PC-3 (cell line): ENCODE data around the gene C6orf62. TPM values are rescaled to one million over a fixed set of nuclear protein-coding genes. Genes with fewer than 3 reads are reported as not detected.
"Not testable (repeated sequence)": the region's sequence is repeated elsewhere in the genome, so short reads cannot be mapped to it uniquely, and the experiment has no call there.

Experiments
- ATAC-seq: fragments of 200-7000 bp; cut with Tn5 transposase; 2 replicates; pipeline ENCODE4 v1.9.1; 2020; ENCODE audit warnings: mild to moderate bottlenecking, moderate library complexity
- BruUV-seq: library from RNA; stranded (reverse); fragments of 400-500 nt; replicated peaks from 2 replicates; lab custom pipeline; 2021; lab: Mats Ljungman, UMichigan
- CTCF ChIA-PET: fragments of 300-600 bp; sonication (Branson Sonifier 250); formaldehyde crosslinking; loops from one replicate; lab custom pipeline; 2022; ENCODE audit warnings: antibody characterized with exemption; lab: Charles Lee
- POLR2A ChIA-PET: fragments of 300-600 bp; sonication (Branson Sonifier 250); formaldehyde crosslinking; loops from one replicate; lab custom pipeline; 2022; ENCODE audit warnings: antibody characterized with exemption; ENCODE audit not compliant: unreplicated experiment; lab: Charles Lee
- DNase-seq: peaks from one replicate; pipeline ENCODE4 v3.0.0-alpha.2; 2015
- H2AFZ ChIP-seq: fragments of 300-600 bp; sonication (generic); 2 replicates; pipeline ENCODE4 v1.6.0; 2016; ENCODE audit warnings: antibody characterized with exemption, low read length
- H3F3A ChIP-seq: fragments of 300-600 bp; sonication (generic); one replicate; pipeline ENCODE4 v1.6.0; 2017; ENCODE audit warnings: antibody characterized with exemption, low read length, control low read depth, mild to moderate bottlenecking; ENCODE audit not compliant: unreplicated experiment
- H3K27ac ChIP-seq: fragments of 300-600 bp; sonication (generic); 2 replicates; pipeline ENCODE4 v1.5.1; 2016; ENCODE audit warnings: mild to moderate bottlenecking, low read length
- H3K27me3 ChIP-seq: fragments of 300-600 bp; sonication (generic); 2 replicates; pipeline ENCODE4 v1.6.1; 2016; ENCODE audit warnings: low read length, mixed read lengths
- H3K36me3 ChIP-seq: fragments of 300-600 bp; sonication (generic); 2 replicates; pipeline ENCODE4 v1.6.1; 2016; ENCODE audit warnings: low read depth, mixed run types, low read length, mixed read lengths
- H3K4me1 ChIP-seq: fragments of 300-600 bp; sonication (generic); 2 replicates; pipeline ENCODE4 v1.5.1; 2016; ENCODE audit warnings: low read length; ENCODE audit not compliant: insufficient read depth
- H3K4me2 ChIP-seq: fragments of 300-600 bp; sonication (generic); 2 replicates; pipeline ENCODE4 v1.6.0; 2016; ENCODE audit warnings: low read length
- H3K4me3 ChIP-seq: fragments of 300-600 bp; sonication (generic); 2 replicates; pipeline ENCODE4 v1.5.1; 2016; ENCODE audit warnings: mild to moderate bottlenecking, low read length, mixed read lengths
- H3K79me2 ChIP-seq: fragments of 300-600 bp; sonication (generic); 2 replicates; pipeline ENCODE4 v1.6.1; 2017; ENCODE audit warnings: low read length, mixed read lengths
- H3K9ac ChIP-seq: fragments of 300-600 bp; sonication (generic); 2 replicates; pipeline ENCODE4 v1.6.0; 2016; ENCODE audit warnings: mild to moderate bottlenecking, low read length
- H3K9me2 ChIP-seq: fragments of 300-600 bp; sonication (generic); replicated peaks from 2 replicates; pipeline ENCODE4 v1.6.1; 2016; ENCODE audit warnings: mixed run types, low read length, mixed read lengths
- H3K9me3 ChIP-seq: fragments of 300-600 bp; sonication (generic); 2 replicates; pipeline ENCODE4 v1.6.1; 2016; ENCODE audit warnings: low read length, mixed read lengths
- H4K20me1 ChIP-seq: fragments of 300-600 bp; sonication (generic); 2 replicates; pipeline ENCODE4 v1.6.1; 2016; ENCODE audit warnings: low read length, mixed read lengths
- EZH2 ChIP-seq: fragments of 300-600 bp; sonication (generic); IDR thresholded peaks from one replicate; pipeline ENCODE4 v1.6.1; 2017; ENCODE audit warnings: antibody characterized with exemption, mild to moderate bottlenecking, low read length; ENCODE audit not compliant: unreplicated experiment
- EZH2phosphoT487 ChIP-seq: fragments of 300-600 bp; sonication (generic); IDR thresholded peaks from 2 replicates; pipeline ENCODE4 v1.6.1; 2018; ENCODE audit warnings: mild to moderate bottlenecking, antibody characterized with exemption, low read length, borderline replicate concordance
- intact Hi-C: fragments of 100-400 bp; cut with micrococcal nuclease; formaldehyde crosslinking; loops from 2 replicates; pipeline ENCODE4 v1.9.0; 2023
- total RNA-seq: library from RNA; depleted of rRNA; stranded (reverse); fragments of >200 nt; gene quantifications from 2 replicates; pipeline ENCODE4 v1.2.3, GENCODE V29; 2014
- TF ChIP-seq, protein P1 (sequence below): fragments of 300-600 bp; sonication (generic); conservative IDR thresholded peaks from 2 replicates; pipeline ENCODE4 v1.5.1; 2017; ENCODE audit warnings: antibody characterized with exemption, low read depth, mild to moderate bottlenecking, low read length

Gene C6orf62
- total RNA-seq, 1 experiment from 2014 or later = 81.8 TPM

DNA sequence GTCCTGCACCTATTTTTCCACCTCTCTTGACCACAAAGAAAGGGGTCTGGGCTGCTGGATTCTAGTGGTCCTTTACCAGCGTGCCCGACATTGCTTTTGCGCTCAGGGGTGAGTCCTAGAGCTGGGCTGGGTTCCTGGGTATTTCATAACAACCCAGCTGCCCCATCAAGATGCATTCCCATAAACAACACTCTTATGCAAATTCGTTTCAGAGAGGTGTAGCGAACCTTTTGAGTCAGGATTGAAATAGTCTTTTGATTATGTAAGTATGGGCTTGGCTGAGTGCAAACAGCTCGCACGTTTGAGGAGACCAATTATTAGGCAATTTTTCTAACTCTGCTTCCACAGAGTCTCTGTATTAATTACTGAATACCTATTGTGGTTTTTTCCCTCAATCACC, 38.4 kb downstream of the C6orf62 start:
- no TSS peak for BruUV-seq
- POLR2A ChIA-PET = no interaction called here

GRCh38 chr6:24678792-24679352, 40.1 kb downstream of the C6orf62 start:
- H3K9ac ChIP-seq, CTCF ChIA-PET, H3K27ac ChIP-seq, H3K4me3 ChIP-seq, H3K36me3 ChIP-seq, H4K20me1 ChIP-seq, H3F3A ChIP-seq, POLR2A ChIA-PET, H3K79me2 ChIP-seq, H3K4me2 ChIP-seq, intact Hi-C loops, DNase-seq, H3K27me3 ChIP-seq, BruUV-seq, H3K9me3 ChIP-seq, H2AFZ ChIP-seq, H3K9me2 ChIP-seq, H3K4me1 ChIP-seq, ATAC-seq: not testable (repeated sequence)

More for the DNA sequence above, 38.4 kb downstream of the C6orf62 start:
- no peak overlapping the region for H3K9ac ChIP-seq
- H3K27me3 ChIP-seq = no peaks in the 10 kb centered on the region
- no peaks in the 10 kb centered on the region for H3F3A ChIP-seq
- no peaks in the 10 kb centered on the region for H4K20me1 ChIP-seq
- H3K79me2 ChIP-seq = no peaks in the 10 kb centered on the region
- no peak for ATAC-seq
- H3K36me3 ChIP-seq = no peaks in the 10 kb centered on the region
- TF ChIP-seq, protein P1, sequence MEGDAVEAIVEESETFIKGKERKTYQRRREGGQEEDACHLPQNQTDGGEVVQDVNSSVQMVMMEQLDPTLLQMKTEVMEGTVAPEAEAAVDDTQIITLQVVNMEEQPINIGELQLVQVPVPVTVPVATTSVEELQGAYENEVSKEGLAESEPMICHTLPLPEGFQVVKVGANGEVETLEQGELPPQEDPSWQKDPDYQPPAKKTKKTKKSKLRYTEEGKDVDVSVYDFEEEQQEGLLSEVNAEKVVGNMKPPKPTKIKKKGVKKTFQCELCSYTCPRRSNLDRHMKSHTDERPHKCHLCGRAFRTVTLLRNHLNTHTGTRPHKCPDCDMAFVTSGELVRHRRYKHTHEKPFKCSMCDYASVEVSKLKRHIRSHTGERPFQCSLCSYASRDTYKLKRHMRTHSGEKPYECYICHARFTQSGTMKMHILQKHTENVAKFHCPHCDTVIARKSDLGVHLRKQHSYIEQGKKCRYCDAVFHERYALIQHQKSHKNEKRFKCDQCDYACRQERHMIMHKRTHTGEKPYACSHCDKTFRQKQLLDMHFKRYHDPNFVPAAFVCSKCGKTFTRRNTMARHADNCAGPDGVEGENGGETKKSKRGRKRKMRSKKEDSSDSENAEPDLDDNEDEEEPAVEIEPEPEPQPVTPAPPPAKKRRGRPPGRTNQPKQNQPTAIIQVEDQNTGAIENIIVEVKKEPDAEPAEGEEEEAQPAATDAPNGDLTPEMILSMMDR = no peak
- H3K4me3 ChIP-seq = no peak overlapping the region
- intact Hi-C loops = no loop called here
- DNase-seq = no peak
- no peak overlapping the region for H3K4me2 ChIP-seq
- no peak overlapping the region for H2AFZ ChIP-seq
- no peaks in the 10 kb centered on the region for H3K9me3 ChIP-seq
- H3K27ac ChIP-seq = no peak overlapping the region
- no peaks in the 10 kb centered on the region for H3K4me1 ChIP-seq
- H3K9me2 ChIP-seq = no peaks in the 10 kb centered on the region
- CTCF ChIA-PET = no interaction called here

- H3F3A ChIP-seq = no peaks in the 10 kb centered on the region
- H3K4me1 ChIP-seq = no peaks in the 10 kb centered on the region
- H3K9me3 ChIP-seq = 0 out of 2 replicates have a peak, but pooled peaks cover 23% of the 10 kb centered on the region
- H4K20me1 ChIP-seq = no peaks in the 10 kb centered on the region
- no peak overlapping the region for H3K4me3 ChIP-seq
- no peak overlapping the region for H3K9ac ChIP-seq
- ATAC-seq (no peak), DNase-seq (no peak)
- CTCF ChIA-PET = no interaction called here
- H3K27ac ChIP-seq = no peak overlapping the region
- no peak overlapping the region for H3K4me2 ChIP-seq
- H2AFZ ChIP-seq = no peak overlapping the region
- no peak for TF ChIP-seq EZH2phosphoT487
- TF ChIP-seq, protein P1 = no peak
- TF ChIP-seq EZH2 = no peak
- intact Hi-C loops = no loop called here
- H3K79me2 ChIP-seq = 0 out of 2 replicates have a peak, but pooled peaks cover under 1% of the 10 kb centered on the region
- H3K27me3 ChIP-seq = no peaks in the 10 kb centered on the region
- BruUV-seq = no TSS peak
- H3K36me3 ChIP-seq = peaks cover 11% of the 10 kb centered on the region; the same call in 1 of the 2 replicates
- POLR2A ChIA-PET = no interaction called here
- no peaks in the 10 kb centered on the region for H3K9me2 ChIP-seq
These were observed 45.3 kb downstream of the C6orf62 start for GRCh38 chr6:24673625-24674024.
